GM19397 (cell line): Measurements from ENCODE around the gene FLRT1.

Source experiments
- ATAC-seq: cut with Tn5 transposase; IDR thresholded peaks from one replicate; pipeline ENCODE4 v1.9.1; 2021; ENCODE audit warnings: mild to moderate bottlenecking, moderate library complexity; ENCODE audit not compliant: unreplicated experiment

The FLRT1 gene

GRCh38 chr11:64023712-64024710 lies 11.7 kb upstream of the FLRT1 start:
- no peak for ATAC-seq

DNA sequence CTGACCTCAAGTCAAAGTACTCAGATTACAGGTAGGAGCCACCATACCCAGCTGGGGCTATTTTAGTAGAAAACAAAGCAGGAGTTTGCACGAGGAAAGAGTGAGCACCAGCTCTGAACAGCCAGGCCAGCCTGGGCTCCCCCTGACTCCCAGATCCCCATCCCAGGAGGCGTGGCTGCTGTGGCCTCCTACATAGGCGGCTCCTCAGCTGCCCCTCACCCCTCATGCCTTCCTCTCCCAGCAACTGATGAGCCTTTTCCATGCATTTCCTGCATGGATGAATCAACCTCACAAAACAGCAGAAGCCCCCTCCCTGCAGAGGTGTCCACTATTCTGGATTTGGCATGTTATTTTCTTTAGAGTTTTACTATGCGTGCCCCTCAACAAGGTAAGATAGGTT lies 10.5 kb upstream of the FLRT1 start:
- no peak for ATAC-seq

GRCh38 chr11:64026575-64027205 lies 9.0 kb upstream of the FLRT1 start:
- no peak for ATAC-seq

GRCh38 chr11:64027651-64028397 lies 7.9 kb upstream of the FLRT1 start:
- ATAC-seq = no peak

- no peak for ATAC-seq
These were observed 7.2 kb upstream of the FLRT1 start for GRCh38 chr11:64028398-64029115.

GRCh38 chr11:64029773-64030172 lies 6.0 kb upstream of the FLRT1 start:
- no peak for ATAC-seq

- no peak for ATAC-seq
These were observed 4.7 kb upstream of the FLRT1 start for GRCh38 chr11:64031001-64031400.

- ATAC-seq = no peak
These were observed 3.7 kb upstream of the FLRT1 start for GRCh38 chr11:64032050-64032449.

GRCh38 chr11:64034411-64034811 lies 1.3 kb upstream of the FLRT1 start:
- ATAC-seq = no peak

DNA sequence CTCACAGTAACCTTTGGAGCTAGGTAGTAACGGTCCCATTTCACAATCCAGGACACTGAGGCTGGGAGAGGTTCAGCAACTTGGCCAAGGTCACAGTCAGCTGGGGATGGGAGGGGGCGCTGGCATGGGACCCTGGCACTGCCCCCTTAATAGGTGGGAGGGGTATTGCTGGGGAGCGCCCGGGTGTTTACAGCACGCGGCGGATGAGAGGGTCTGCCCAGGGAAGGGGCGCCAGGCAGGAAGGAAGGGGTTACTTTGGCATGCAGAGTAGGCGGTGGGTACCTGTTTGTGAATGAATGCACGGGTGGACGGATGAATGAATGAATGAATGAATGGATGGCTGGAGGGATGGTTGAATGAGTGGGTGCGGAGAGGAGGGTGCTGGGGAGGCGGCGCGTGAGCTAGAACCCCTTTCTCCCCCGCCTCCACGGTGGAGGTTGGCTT lies 628 bp upstream of the FLRT1 start:
- no peak for ATAC-seq

- ATAC-seq = no peak
These were observed 626 bp downstream of the FLRT1 start for GRCh38 chr11:64036087-64037026.

DNA sequence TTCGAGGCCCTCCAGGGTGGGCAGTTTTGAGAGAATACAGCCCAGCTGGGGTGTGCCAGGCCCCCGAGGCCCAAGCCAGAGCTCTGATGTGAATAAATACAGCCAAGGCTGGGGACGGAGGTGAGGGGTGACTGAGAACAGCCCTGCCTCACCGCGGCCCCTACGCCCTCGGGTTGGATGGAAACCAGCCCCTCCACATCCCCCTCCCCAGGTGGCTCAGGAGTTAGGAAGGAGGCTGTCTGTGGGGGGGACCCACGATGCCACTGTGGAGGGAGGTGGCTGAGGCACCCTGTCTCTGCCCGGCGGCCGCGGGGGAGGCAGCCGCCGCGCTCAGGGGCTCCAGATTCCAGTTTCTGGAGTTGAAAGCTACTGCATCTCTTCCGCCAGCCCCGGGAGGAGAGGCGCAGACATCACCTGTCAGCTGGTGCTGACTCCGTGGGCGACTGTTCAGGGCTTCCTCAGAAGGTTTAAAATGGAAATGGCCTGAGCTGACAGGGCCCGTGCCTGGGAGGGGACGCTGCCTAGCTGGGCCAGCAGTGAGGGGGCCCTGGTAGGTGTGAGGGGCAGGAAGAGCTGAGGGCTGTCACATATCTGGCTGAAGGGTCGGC lies 1.4 kb downstream of the FLRT1 start:
- ATAC-seq = no peak

DNA sequence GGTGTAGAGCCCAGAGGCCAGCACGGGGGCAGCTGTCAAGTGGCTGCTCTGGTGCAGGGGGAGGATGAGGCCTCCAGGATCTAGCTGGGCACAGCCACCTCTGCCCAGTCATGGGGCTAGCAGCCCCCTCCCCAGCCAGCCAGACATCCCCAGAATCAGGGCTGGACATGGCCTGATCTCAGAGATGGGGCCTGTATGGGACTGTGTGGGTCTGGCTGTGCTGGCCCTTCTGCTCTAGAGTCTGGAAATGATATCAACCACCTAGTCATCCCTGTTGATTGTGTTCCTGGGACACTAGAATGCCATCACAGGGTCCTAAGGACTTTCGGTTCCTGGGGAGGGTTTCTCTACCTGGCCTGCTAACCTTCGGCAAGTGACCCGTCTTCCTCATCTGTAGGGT lies 2.8 kb downstream of the FLRT1 start:
- ATAC-seq = no peak

DNA sequence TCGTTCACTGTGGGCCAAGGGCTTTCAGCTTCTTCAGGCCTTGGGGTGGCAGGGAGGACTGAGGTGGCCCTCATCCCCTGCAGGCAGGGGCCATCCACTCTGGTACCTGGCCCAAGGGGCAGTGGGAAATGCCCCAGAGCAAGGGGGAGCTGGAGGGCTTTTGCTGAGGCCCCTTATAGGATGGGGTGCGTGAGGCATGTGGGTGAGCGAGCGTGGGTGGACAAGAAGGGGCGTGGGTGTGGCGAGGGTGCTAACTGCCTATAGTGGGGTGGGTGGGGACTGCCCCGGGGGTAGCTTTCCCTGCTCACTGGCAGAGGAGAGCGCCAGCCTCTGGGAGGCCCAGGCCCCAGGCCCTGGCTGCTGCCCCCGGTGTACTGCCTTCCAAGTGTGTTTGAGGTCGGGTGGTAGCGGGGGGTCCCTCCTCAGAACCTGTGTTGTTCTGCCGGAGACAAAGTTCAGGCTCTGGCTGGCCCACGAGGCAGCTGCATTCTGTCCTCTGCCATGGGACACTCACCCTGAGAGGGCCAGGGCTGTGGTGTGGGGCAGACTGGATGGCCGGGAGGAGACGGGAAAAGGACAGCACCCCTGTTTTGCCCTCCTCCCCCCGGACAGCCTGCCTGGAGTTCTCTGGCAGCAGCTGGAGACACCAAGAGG lies 3.4 kb downstream of the FLRT1 start:
- ATAC-seq = no peak

- no peak for ATAC-seq
These were observed 5.1 kb downstream of the FLRT1 start for GRCh38 chr11:64040684-64041322.

DNA sequence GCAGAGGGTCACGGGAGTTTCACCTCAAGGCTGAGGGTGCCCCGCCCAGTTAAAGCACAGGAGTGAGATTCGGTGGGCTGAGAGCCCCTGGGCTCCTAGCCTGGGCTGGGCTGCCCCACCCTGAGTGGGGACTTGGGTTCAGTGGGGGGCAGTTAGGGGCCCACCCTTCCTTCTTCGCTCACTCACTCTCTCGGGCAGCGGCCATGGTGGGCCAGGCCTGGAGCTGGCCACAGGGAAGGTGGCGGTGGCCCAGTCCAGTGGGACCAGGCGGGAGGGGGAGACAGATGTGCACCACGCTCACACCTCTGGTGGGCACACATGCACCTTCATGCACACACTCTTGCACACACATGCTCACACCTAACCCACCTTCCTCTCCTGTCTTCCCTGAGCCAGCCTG lies 6.1 kb downstream of the FLRT1 start:
- ATAC-seq = no peak

DNA sequence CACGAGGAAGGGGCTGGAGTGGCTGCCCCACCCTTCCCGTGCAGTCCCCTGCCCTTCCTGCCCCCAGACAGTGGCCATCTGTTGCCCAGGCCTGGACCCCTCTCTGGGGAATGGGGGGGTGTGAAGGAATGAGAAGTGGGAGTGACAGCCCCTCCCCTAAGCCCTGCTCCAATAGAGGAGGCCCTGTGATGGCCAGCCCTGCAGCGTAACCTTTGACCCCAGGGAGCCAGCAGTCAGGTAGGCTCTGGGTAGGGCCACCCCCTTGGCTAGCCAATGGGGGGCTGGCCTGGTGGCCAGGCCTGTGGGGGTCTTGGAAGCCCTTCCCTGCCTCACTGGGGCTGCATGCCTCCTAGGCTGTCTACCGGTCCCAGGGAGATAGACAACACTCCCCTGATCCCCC lies 6.6 kb downstream of the FLRT1 start:
- no peak for ATAC-seq

GRCh38 chr11:64043545-64043944 lies 7.8 kb downstream of the FLRT1 start:
- ATAC-seq = no peak
